Body of pancreas (tissue), 4 donors: ENCODE results near the gene PTH1R. TPM values are rescaled to one million over a fixed set of nuclear protein-coding genes. Genes with fewer than 3 reads are reported as not detected.

Source experiments
- ATAC-seq: fragments of 150-250 bp; one replicate; pipeline ENCODE4 v1.9.1; 2016
- DNase-seq, 4 donors: peaks; one replicate each; pipeline ENCODE4 v3.0.0-alpha.2; 2019
- H3K27ac ChIP-seq, 4 donors: fragments of 200-600 bp; sonication (generic); 1 replicate in 3 of 4; 2 replicates in 1 of 4; pipeline versions ENCODE4 v1.5.1 to v1.6.1; 2016 to 2019; ENCODE audit warnings: mild to moderate bottlenecking in 1 of 4, mixed read lengths in 1 of 4, moderate library complexity in 1 of 4
- H3K27me3 ChIP-seq, 2 donors: fragments of 200-600 bp; sonication (generic); one replicate each; pipeline ENCODE4 v1.6.0; 2016; ENCODE audit warnings: mild to moderate bottlenecking in 1 of 2
- H3K36me3 ChIP-seq, 2 donors: fragments of 200-600 bp; sonication (generic); replicated peaks in 1 of 2; 2 replicates each; pipeline ENCODE4 v1.5.1; 2016; ENCODE audit warnings: low read depth in 2 of 2; ENCODE audit not compliant: insufficient read depth in 1 of 2
- H3K4me1 ChIP-seq: fragments of 200-600 bp; sonication (generic); one replicate; pipeline ENCODE4 v1.6.0; 2016
- H3K4me3 ChIP-seq, 2 donors: fragments of 200-600 bp; sonication (generic); 1 replicate in 1 of 2; 2 replicates in 1 of 2; pipeline ENCODE4 v1.5.1; 2016 to 2019
- H3K9me3 ChIP-seq, 3 donors: fragments of 200-600 bp; sonication (generic); 1 replicate in 2 of 3; 2 replicates in 1 of 3; pipeline ENCODE4 v1.5.1; 2016
- CTCF ChIP-seq, 7 experiments: fragments of 450-650 bp in 4 of 7; fragments of 200-600 bp in 3 of 7; sonication (generic) in 3 of 7; IDR thresholded peaks; one replicate each; pipeline ENCODE4 v1.5.1; 2016 to 2019; ENCODE audit warnings: antibody characterized with exemption in 7 of 7
- POLR2A ChIP-seq, 3 donors: fragments of 450-650 bp; IDR thresholded peaks; one replicate each; pipeline ENCODE4 v1.6.1; 2016; ENCODE audit warnings: antibody characterized with exemption in 3 of 3, mild to moderate bottlenecking in 2 of 3
- WGBS, 2 donors: methylation state at CpG; one replicate each; pipeline ENCODE4 v1.1.5; 2017; 5-methylcytosine and 5-hydroxymethylcytosine counted together
- intact Hi-C: fragments of 100-400 bp; cut with DNase I; formaldehyde crosslinking; loops from one replicate; pipeline ENCODE4 v1.15.1; 2023
- total RNA-seq, 2 donors: library from RNA; depleted of rRNA; stranded (reverse); fragments of >200 nt; gene quantifications; one replicate each; pipeline ENCODE4 v1.1.0, GENCODE V29; 2016

PTH1R gene
- total RNA-seq, 2 donors from 2014 or later, result 1.8 to 8.2 TPM

GRCh38 chr3:46938118-46938517 is 60.6 kb downstream of the PTH1R start:
- H3K27me3 ChIP-seq, result no peaks in the 10 kb centered on the region
- DNase-seq, result peak in 3 of 4 donors; percentile 56 to 71 (median 69)
- no peaks in the 10 kb centered on the region for H3K9me3 ChIP-seq
- no peak for TF ChIP-seq CTCF (IDR thresholded peaks at IDR 0.05)
- TF ChIP-seq POLR2A (IDR thresholded peaks at IDR 0.05), result no peak
- H3K4me3 ChIP-seq, result no peak overlapping the region
- H3K4me1 ChIP-seq, result peaks cover 97% of the 10 kb centered on the region
- WGBS, 2 donors, result 22 to 34% methylated on average over 2 of the region's 2 CpGs
- ATAC-seq, result peak; percentile 19
- intact Hi-C loops, result no loop called here
- H3K36me3 ChIP-seq, result no peaks in the 10 kb centered on the region
- H3K27ac ChIP-seq, result peak overlapping the region; percentile 70 to 93 (median 82)

GRCh38 chr3:46939578-46940445 is 62.3 kb downstream of the PTH1R start:
- H3K4me1 ChIP-seq, result peaks cover 98% of the 10 kb centered on the region
- intact Hi-C loops, result no loop called here
- peak overlapping the region; percentile 47 to 93 (median 82) for H3K27ac ChIP-seq

GRCh38 chr3:46942076-46942475 is 64.6 kb downstream of the PTH1R start:
- intact Hi-C loops, result no loop called here
- Histone ChIP-seq H3K36me3 (no peaks in the 10 kb centered on the region), H3K27ac (peak overlapping the region; percentile 92 to 98 (median 92)), H3K9me3 (no peaks in the 10 kb centered on the region), H3K27me3 (no peaks in the 10 kb centered on the region), H3K4me1 (peaks cover 98% of the 10 kb centered on the region), H3K4me3 (no peak overlapping the region)
- TF ChIP-seq CTCF (IDR thresholded peaks at IDR 0.05), result no peak
- 62 to 72% methylated on average over 7 of the region's 7 CpGs for WGBS, 2 donors
- DNase-seq (peak in 1 of 4 donors; percentile 2), ATAC-seq (no peak)

More at GRCh38 chr3:46939578-46940445, 62.3 kb downstream of the PTH1R start:
- Histone ChIP-seq H3K9me3 (no peaks in the 10 kb centered on the region), H3K4me3 (no peak overlapping the region), H3K27me3 (no peaks in the 10 kb centered on the region), H3K36me3 (no peaks in the 10 kb centered on the region)
- peak in 1 of 4 donors; percentile 12 for DNase-seq
- ATAC-seq, result no peak
- 65 to 80% methylated on average over 8 to 11 of the region's 12 CpGs for WGBS, 2 donors
- TF ChIP-seq POLR2A (IDR thresholded peaks at IDR 0.05) (no peak), CTCF (IDR thresholded peaks at IDR 0.05) (no peak)

- no peak overlapping the region for H3K4me3 ChIP-seq
- ATAC-seq, result no peak
- no peak for TF ChIP-seq CTCF (IDR thresholded peaks at IDR 0.05)
- no peak for TF ChIP-seq POLR2A (IDR thresholded peaks at IDR 0.05)
- H3K4me1 ChIP-seq, result peaks cover 98% of the 10 kb centered on the region
- no peaks in the 10 kb centered on the region for H3K36me3 ChIP-seq
- no peak for DNase-seq
- no peaks in the 10 kb centered on the region for H3K27me3 ChIP-seq
- intact Hi-C loops, result no loop called here
- WGBS, 2 donors, result 59 to 72% methylated on average over 12 of the region's 12 CpGs
- no peaks in the 10 kb centered on the region for H3K9me3 ChIP-seq
- peak overlapping the region; percentile 92 to 98 (median 92) for H3K27ac ChIP-seq
These were observed 65.1 kb downstream of the PTH1R start for GRCh38 chr3:46942481-46943236.
